DMS53 treated with DMSO at 0.1 percent for 48 hours (cell line): Measurements from ENCODE around the gene SYK.

Experiments used
- DNase-seq: peaks from one replicate; lab custom pipeline; 2025; ENCODE audit not compliant: unreplicated experiment; lab: John Stamatoyannopoulos, UW

The SYK gene

GRCh38 chr9:90821697-90822096 is 20.1 kb downstream of the SYK start:
- no peak for DNase-seq

DNA sequence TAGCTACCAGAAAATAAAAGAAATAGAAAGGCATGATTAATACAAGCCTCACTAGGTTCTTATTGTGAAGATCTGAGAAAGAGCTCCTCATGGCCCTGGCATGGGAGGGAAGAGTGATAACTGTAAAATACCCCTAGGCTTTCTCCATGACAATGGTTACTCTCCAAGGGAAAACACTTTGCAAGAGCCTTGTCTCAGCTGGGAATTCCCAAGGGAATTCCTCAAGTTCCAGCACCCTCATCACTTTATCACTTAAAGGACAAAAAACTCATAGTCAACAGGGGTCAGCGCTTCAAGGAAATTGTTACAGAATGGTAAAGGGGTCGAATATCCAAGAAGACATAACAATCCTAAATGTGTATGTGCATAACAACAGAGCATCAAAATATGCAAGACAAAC is 21.2 kb downstream of the SYK start:
- DNase-seq: no peak

DNA sequence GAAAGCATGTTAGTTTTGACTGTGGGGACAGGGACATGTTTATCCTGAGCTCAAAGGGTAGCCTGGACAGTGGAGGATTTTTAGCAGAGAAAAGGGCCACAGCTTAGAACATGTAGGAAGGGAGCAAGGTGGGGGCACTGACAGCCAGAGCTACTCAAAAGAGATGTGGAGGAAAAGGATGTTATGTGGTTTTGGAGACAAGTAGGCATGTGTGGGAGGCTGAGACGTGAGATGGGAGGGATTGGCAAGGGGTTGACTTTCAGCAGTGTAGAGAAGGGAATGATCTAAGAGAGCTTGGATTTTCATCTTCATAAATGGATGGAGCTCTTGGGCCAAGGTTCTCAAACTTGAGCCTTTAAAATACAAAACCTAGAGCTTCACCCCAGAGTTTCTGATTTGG is 24.0 kb downstream of the SYK start:
- DNase-seq: no peak

- no peak for DNase-seq
These were observed 24.9 kb downstream of the SYK start for GRCh38 chr9:90826326-90827020.

DNA sequence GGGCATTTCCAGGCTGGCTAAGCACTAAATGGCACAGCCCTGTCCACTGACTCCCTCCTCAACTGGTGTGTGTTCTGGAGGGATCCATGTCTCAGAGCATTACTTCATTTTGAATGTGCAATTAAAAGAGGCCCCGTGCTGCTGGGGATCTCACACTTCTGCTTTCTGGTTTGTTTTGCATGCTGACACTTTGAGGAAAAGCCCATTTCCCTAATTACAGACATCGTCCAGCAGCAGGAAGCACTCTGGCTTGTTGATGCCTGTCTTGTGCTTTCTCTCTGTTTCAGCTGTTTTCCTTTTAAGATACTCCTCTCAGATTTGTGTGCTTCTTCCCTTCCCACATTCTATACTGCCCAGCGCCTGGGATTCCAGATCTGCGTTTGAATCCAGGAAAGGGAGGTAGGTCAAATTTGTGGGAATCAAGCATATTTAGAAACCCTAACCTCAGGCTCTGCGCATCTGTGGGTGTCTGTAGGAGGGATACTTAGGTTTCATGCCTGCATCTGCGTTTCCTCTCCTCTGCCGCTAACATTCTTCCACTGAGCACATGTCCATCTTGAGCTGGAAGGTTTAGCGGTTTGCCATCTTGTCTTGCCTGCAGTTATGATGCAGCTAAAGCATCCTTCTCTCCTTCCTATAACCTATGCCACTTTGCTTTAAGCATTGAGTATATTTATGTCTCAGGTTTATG is 25.7 kb downstream of the SYK start:
- no peak for DNase-seq

DNA sequence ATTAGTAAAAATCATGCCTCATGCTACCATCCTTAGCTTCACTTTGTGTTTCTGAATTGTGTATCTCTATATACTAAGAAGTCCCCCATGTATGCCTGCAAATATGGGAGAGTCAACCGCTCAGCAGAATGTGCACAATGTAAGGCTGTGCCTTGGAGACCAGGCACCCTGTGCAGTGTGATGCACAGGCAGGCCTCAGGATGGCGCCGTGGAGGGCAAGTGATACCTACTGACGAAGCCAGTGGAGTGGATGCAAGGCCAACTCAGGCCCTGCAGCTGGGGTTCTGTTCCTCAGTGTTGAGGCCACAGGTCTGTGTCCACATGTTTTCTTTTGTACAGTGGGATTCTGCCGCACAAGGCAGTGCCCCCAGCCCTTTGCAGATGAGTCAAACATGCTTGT is 28.4 kb downstream of the SYK start:
- DNase-seq: no peak

DNA sequence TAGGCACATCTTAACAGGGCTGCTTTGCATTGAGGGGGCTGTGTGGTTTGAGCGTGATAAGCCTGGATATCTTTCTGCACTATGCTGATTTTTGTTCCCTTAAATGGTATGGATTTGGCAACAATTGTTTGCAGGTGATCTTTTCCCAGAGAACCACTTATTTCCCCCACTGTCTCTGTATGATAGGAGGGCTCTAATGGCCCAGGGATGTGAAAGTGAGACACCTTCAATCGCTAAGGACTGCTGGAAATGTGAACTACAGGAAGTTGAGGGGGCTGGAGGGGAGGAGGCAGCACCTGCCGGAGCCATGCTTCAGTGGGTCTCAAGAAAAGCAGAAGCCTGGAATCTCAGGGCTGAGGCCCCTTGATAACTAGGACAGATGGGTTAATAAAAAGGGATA is 29.4 kb downstream of the SYK start:
- DNase-seq: no peak

GRCh38 chr9:90832261-90832660 is 30.6 kb downstream of the SYK start:
- no peak for DNase-seq

- DNase-seq: no peak
These were observed 33.4 kb downstream of the SYK start for GRCh38 chr9:90834828-90835595.

DNA sequence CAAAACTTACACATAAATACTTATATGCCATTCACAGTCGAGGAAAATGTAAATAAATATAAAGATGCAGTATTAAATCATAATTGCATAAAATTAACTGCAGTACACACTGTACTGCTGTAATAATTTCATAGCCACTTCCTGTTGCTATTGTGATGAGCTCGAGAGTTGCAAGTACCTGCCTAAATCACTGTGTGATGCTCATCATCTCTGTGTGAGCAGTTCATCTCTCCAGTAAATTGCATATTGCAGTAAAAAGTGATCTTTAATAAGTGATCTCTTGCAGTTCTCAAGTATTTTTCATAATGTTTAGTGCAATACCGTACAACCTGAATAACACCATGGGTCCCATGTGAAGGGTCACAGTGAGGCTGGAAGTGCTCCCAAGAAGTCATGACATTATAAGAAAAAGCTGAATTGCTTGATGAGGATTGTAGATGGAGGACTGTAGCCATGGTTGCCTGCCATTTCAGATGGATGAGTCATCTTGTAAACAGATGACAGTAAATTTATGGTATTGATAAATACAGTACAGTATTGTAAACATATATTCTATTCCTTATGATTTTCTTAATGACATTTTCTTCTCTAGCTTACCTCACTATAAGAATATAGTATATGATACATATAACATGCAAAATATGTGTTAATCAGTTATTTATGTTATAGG is 34.9 kb downstream of the SYK start:
- no peak for DNase-seq

DNA sequence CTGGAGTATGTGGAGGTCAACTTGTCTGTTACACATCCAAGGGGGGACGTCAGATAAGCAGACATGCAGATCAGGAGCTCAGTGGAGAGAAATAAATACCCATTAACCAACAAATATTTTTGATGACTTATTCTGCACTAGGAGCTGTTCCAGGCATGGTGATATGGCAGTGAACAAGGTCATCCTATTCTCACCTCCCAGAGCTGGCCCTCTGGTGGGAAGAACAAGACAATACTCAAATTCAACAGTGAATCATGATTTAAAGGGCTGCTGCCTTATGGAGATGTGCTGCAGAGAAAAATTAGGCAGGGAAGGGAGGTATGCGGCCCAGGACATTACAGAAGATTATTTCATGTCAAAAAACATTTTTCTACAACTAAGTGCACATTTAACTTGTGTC is 36.5 kb downstream of the SYK start:
- no peak for DNase-seq

- DNase-seq: no peak
These were observed 37.0 kb downstream of the SYK start for GRCh38 chr9:90838581-90839154.

DNA sequence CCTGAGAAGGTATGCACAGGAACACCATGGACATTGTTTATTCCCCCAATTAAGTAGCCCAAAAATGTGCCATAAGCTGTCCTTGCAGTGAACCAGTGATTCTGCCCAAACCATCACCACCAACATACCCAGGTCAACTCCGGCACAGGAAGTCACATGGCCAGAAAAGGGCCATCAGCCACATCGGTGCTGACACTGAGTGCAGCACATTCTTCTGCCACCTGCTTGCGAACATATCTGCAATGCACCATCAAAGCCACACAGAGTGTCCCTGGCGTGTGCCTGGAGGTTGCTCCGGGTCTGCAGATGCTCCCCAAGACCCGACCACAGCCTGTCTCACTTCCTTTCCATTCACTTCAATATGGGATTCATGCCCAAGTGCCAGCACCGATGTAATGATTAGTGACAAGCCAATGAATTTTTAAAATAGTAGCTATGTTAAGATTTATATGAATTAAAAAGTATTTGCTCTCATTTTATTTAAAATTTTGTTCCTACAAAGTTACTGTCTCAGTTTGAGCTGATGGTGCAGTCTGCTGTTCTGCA is 37.6 kb downstream of the SYK start:
- no peak for DNase-seq

DNA sequence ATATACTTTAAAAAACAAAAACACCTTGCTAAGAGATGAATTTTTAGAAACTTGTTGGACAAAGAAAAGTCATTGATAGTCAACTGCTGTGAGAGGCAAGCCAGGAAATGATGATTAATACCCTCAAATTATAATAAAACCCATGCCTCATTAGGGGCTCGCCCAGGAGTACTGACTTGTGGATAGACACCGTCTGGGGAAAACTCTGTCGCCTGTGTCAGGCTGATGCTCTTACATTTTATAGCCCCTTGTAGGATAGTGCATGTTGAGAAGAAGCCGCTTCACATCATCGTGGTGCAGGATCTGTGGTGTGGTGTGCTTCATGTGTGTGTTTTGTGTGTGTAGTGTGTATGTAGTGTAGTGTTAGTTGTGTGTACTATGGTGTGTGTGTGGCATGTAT is 39.1 kb downstream of the SYK start:
- DNase-seq: no peak

GRCh38 chr9:90841213-90841612 is 39.6 kb downstream of the SYK start:
- DNase-seq: no peak

DNA sequence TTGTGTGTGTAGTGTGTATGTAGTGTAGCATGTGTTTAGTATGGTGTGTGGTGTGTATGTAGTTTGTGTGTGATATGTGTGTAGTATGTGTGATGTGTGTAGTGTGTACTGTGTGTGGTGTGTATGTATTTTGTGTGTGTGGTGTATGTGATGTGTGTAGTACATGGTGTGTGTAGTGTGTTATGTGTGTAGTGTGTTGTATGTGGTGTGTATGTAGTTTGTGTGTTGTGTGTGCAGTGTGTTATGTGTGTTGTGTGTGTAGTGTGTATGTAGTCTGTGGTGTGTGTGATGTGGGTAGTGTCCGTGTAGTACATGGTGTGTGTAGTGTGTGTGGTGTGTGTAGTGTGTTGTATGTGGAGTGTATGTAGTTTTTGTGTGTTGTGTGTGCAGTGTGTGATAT is 40.0 kb downstream of the SYK start:
- no peak for DNase-seq

GRCh38 chr9:90842176-90842777 is 40.7 kb downstream of the SYK start:
- DNase-seq: no peak

GRCh38 chr9:90842996-90843395 is 41.4 kb downstream of the SYK start:
- DNase-seq: no peak

DNA sequence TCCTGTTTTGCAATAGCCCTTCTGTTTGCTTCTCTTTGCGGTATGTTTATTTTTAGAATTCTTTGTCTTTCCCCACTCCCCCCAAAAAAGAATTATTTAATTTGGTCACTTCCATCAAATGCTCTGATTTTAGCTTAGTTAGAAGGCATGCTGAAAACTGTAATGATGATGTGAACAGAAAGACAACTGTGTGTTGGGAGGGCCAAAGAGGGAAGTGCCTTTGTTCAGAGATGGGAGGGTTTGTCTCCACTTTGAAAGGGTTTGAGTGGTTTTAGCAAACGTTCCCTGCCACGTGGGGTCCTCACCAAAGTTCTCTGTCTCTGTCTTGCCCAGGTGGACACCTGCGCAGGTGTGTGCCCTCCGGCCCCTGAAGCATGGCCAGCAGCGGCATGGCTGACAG is 41.9 kb downstream of the SYK start:
- no peak for DNase-seq

- DNase-seq: no peak
These were observed 42.7 kb downstream of the SYK start for GRCh38 chr9:90844326-90844725.
